Measurements from ENCODE around the gene ANKIB1. TPM values are rescaled to one million over a fixed set of nuclear protein-coding genes. Genes with fewer than 3 reads are reported as not detected.
"Not testable (repeated sequence)": the region's sequence is repeated elsewhere in the genome, so short reads cannot be mapped to it uniquely, and the experiment has no call there.

The ANKIB1 gene, protein sequence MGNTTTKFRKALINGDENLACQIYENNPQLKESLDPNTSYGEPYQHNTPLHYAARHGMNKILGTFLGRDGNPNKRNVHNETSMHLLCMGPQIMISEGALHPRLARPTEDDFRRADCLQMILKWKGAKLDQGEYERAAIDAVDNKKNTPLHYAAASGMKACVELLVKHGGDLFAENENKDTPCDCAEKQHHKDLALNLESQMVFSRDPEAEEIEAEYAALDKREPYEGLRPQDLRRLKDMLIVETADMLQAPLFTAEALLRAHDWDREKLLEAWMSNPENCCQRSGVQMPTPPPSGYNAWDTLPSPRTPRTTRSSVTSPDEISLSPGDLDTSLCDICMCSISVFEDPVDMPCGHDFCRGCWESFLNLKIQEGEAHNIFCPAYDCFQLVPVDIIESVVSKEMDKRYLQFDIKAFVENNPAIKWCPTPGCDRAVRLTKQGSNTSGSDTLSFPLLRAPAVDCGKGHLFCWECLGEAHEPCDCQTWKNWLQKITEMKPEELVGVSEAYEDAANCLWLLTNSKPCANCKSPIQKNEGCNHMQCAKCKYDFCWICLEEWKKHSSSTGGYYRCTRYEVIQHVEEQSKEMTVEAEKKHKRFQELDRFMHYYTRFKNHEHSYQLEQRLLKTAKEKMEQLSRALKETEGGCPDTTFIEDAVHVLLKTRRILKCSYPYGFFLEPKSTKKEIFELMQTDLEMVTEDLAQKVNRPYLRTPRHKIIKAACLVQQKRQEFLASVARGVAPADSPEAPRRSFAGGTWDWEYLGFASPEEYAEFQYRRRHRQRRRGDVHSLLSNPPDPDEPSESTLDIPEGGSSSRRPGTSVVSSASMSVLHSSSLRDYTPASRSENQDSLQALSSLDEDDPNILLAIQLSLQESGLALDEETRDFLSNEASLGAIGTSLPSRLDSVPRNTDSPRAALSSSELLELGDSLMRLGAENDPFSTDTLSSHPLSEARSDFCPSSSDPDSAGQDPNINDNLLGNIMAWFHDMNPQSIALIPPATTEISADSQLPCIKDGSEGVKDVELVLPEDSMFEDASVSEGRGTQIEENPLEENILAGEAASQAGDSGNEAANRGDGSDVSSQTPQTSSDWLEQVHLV
- 41.3 and 43.7 TPM in 2 replicates for total RNA-seq

DNA sequence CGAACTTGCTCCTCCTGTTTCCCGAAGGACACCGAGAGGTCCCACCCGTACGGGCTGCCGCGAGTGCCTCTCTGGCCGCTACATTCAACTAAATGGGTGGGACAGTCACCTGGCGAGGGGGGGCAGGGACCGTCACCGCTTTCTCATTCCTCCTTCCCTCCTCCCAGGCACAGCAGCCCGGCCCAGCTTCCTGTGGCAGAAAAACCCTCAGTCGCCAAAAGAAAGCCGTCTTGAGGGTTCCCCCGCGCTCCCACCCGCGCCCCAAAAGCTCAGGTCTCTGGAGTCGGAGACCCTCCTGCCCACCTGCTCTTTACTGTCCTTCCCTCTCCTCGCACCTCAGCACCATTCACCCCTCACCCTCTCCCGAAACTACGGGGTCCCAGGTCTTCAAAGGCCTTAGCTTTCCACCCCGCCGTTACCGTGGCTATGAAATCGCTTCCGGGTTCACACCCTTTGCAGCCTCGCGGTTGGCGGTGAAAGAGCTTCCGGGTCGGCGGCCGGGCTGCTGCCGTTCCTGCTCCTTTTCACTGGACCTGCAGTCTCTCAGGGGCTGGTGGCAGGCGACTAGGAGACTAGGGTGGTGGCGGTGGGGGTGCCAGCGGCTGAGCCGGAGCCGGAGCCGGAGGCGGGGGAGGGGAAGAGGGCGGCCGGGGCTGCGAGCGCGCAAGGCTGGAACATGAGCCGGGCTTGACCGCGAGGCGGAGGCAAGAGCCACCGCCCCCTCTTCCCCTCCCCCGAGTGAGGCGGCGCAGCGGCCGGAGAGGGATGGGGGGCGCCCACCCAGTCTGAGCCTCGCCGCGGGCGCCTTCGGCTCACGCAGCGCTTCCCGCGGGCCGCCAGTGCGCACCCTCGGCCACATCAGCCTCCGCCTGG, at the start of gene ANKIB1, which contains the start of gene KRIT1:
Gene ANKIB1 (plus strand): TSS at position 488 of the 873 bp plus-strand sequence. CDS start 49,005 bp downstream, outside the sequence.
Gene KRIT1 (minus strand): TSS at position 428 of the 873 bp plus-strand sequence. CDS start 3,779 bp downstream, outside the sequence.
- DNase-seq: peak; percentile 89

DNA sequence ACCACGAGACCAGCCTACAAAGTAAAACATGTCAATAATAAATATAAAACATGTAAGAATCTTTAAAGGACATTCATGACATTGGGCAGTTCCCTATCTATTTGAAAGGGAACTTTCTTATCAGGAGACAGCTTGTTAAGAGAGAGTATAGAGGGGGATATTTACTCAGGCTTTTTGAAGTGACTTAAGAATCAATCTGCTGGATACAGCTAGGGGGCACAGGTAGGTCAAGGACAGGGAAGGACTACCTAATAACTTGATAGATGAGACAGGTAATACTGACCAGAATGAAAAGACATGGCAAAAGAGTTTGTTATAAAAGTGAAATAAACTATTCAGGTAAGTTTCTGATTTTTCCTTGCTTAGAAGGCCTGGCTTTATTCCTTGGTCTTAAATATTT, 45.0 kb upstream of the ANKIB1 start:
- no peak for DNase-seq

DNA sequence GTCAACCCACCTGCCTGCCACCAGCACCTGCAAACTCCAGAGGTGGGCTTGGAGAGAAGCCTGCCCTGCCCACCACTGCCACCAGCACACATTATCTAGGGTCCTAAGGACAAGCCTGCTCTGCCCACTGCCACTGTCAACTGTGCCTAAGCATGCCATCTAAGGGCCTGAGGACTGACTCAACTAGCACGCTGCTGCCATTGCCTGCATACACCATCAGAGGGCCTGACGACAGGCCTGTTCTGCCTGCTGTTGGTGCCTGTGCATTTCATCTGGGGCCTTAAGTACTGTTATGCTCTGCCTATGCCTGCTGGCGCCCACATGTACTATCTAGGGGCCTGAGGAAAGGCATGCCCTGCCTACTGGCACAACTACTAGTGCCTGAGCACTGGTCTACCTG, 39.8 kb upstream of the ANKIB1 start:
- no peak for DNase-seq

DNA sequence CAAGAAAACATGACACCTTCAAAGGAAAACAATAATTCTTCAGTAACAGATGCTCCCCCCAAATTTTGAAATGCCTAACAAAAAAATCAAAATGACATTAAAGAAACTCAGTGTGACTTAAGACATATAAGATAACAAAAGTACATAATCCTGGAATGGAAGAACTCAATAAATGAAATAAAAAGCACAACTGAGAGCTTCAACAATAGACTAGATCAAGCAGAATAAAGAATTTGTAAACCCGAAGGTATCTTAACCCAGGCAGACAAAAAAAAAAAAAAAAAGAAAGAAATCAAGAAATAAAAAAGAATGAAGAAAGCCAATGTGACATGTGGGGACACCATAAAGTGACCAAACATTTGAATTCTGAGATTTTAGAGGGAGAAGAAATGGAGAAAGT, 39.1 kb upstream of the ANKIB1 start:
- no peak for DNase-seq

DNA sequence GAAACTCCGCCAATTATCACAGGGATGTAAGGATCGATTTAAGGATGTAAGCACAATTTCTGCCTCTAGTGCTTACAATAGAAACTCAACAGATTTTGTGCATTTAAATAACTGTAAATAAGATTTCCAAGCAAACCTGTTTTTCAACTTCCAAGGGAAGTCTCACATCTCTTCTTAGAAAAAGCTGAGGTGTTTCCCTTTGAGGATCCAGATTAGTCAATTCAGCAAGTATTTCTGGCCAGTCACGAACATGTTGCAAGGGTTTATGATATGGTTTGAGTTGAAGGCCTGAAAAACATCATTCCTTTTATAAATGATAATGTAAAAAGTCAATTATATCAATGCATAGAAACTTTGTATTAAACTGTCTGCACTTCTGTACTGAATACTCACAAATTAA, 24.0 kb upstream of the ANKIB1 start:
- DNase-seq: no peak

DNA sequence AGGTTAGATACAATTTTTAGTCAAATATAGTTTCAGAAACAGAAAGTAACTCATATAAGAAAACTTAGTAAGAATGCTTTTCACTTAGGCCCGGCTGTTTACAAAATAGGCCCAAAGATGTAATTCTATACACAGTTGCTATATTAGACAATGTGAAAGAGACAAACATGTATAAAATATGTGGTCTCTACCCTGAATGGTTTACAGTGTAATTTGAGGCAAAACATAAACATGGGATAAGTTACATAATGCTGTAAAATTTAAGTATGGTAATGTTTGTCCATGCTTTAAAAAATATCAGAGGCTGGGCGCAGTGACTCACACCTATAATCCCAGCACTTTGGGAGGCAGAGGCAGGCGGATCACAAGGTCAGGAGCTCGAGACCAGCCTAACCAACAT, 18.8 kb upstream of the ANKIB1 start:
- DNase-seq: no peak

DNA sequence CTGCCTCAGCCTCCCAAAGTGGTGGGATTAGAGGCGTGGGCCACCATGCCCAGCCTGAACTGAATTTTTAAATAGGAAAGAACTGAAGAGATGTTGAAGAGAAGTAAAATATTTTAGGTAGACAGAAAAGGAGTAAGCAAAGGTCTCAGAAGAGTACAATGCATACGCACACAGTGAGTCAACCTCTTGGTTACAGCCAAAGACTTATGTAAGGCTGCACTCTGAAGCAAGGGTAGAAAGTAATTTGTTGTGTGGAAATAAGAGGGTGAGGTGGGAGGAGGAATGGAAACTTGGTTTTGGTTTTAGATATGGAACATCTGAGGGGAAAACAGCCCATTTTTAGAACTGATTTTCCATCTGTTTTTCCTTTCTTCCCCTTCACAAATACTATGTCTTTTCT, 17.7 kb upstream of the ANKIB1 start:
- DNase-seq: no peak

DNA sequence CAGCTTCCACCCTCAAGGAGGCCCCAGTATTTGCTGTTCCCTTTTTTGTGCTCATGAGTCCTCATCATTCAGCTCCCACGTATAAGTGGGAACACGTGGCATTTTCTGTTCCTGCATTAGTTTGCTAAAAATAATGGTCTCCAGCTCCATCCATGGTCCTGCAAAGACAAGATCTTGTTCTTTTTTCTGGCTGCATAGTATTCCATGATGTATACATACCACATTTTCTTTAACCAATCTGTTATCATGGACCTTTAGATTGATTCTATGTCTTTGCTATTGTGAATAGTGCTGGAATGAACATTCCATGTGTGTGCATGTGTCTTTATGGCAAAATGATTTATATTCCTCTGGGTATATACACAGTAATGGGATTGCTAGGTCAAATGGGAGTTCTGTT, 17.0 kb upstream of the ANKIB1 start:
- no peak for DNase-seq

DNA sequence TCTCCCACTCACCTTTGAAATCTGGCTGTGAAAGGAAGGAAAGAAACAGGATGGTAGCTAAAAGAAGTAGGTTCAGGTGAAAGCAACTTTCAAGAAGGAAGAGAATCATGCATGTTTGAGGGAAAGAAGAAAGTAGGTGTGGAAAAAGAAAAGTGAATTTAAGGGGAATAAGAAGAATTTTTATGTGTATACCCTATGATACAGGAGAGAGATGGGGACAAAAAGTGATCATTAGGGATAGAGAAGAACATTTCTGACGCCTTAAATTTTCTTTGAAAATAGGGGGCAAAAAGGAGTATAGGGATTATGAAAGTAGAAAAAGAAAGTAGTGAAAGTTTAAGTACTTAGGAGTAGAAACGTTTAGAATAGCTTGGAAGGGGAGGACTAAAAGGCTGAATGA, 15.2 kb upstream of the ANKIB1 start:
- no peak for DNase-seq

DNA sequence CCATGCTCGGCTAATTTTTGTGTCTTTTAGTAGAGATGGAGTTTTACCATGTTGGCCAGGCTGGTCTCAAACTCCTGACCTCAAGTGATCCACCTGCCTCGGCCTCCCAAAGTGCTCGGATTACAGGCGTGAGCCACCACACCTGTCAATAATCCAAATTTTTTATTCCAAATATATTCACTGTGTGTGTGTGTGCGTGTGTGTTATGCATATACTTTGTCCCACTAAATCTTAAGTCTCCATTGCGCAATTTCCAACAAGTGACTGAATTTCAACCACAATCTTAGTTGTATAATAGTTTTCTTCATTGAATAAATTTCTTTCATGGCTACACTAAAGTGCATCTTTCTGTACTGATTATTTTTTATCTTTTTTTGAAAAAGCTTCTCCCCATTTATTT, 2.8 kb upstream of the ANKIB1 start:
- DNase-seq: no peak

DNA sequence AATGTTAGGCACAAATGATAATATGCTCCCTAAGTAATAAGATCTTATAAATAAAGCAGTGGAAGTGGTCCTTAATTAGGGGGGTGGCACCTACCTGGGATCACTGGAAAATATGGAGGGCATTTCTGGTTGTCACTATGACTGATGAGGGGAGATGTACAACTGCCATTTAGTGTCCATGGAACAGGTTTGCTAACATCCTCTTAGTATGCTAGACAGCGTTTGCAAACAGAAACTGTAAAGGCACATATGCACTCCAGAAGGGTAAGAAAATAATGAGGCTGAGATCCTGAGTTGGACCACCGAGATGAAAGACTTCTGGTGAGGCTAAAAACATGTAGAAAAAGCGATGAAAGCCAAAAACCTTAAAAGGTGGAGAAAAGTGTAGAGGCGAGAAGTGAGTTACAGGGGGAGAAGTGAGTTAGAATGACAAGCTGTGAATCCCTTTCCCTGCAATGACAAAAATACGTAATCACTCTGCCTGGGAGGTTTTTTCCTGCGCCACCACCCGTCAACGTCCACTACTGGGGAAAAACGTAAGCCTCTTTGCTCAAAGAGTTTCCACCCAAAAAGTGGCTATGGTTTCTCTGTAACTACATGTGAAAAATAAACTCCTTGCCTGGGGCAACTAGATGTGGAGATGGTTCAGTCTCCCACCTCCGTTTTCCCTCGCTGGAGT, 827 bp upstream of the ANKIB1 start:
- DNase-seq: peak; percentile 2

DNA sequence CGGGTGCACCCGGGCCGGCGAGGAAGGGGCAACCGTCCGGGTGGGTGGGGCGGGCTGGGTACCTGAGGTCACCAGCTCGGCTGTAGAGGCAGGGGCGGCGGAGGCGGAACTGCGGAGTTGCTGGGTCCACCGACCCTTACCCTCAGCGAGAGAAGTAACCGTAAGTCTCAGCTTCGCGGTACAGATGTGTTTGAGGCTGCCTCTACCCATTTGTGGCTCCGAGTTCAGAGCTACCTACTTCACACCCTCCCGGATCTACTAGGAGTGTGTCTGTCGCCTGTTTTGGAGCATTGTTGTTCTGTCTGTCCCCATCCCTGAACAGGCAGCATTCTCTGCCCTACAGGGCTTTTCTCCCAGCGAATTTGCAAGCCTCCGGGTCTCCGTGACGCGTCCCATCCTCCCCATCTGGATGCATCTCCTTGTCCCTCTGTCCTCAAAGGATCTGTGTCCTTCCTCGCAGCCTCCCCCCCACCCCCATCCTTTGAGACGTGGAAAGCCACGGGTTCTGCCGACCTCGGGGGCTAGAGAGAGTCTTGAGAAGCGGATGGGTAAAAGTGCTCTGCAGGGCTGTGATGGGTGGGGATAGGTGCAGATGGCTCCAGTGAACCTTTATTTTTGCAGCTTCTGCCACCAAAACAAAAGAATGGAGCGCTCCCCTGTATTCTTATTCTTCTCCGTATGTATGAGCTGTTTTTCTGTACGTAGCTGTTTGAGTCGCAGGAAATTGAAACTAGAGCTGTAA, 757 bp downstream of the ANKIB1 start:
- peak; percentile 31 for DNase-seq

DNA sequence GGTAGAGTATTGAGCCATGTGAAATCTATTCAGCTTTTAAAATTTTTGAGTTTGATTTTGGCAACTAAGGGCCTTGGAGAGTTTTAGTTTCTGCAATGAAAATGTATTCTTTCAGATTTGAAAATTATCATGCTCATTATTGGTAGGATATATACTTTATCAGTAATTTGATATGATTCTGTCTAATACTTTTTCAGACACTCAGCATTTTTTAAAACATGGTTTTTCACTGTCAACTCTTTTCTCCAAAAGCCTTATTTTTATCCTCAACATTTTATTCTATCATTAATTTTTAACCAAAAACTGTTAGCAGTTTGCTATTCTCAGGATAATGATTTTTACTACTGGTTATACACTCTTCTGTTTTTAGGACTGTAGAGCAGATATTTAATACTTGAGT, 4.8 kb downstream of the ANKIB1 start:
- DNase-seq: no peak

DNA sequence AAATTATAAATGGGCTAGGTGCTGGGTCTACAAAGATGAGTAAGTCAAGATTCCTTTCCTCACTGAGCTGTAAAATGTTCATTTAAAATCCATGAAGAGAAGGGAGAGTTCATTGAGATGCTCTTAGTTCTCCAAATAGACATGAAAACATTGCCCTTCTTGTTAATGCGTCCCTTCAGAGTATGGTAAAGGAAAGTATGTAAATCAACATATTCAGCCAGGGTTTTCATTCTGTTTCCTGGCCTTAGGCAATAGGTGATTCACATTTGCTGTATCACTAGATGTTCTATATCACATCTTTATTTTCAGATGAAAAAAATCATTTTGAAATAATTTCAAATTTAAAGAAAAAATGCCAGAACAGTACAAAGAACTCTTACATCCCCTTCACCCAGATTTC, 5.4 kb downstream of the ANKIB1 start:
- no peak for DNase-seq

DNA sequence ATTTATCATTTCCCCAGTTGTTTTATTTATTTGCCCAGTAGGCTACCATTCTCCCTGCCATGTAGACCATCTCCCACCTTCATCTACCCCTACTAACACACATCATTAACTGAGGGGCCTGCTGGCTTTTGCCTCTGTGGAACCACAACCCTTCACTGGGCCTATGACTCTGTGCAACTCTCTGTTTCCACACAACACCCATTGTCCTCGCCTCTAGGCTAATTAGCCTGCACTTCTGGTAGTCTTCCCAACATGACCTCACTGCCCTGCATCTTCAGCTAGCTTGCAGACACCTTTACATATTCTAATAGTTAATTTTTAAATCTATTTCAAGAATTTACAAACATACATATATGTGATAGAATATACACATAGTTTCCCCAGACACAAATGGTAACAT, 7.5 kb downstream of the ANKIB1 start:
- DNase-seq: no peak

DNA sequence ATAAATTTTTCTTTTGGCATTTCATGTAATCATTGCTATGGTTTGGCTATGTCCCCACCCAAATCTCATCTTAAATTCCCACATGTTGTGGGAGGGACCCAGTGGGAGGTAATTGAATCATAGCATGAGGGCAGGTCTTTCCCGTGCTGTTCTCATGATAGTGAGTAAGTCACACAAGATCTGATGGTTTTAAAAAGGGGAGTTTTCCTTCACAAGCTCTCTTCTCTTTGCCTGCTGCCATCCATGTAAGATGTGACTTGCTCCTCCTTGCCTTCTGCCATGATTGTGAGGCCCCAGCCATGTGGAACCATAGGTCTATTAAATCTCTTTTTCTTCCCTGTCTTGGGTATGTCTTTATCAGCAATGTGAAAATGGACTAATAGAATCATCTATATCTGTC, 9.0 kb downstream of the ANKIB1 start:
- DNase-seq: not testable (repeated sequence)

DNA sequence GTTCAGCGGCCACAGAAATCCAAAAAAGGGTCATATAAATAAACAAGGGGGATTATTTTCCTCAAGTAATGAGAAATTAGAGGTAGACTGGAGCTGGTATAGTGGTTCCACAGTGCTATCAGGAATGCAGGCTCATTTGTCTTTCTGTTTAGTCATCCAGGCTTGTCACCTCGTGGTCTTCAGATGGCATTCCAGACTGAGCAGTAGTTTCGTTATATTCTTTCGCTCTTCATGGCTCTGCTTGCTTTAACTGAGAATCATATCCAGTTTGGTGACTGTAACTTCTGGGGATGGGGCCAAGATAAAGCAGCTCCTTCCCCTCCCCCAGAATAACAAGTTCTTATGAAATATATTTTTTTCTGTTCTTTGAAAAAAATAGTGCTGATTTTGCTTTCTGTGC, 9.5 kb downstream of the ANKIB1 start:
- DNase-seq: no peak

DNA sequence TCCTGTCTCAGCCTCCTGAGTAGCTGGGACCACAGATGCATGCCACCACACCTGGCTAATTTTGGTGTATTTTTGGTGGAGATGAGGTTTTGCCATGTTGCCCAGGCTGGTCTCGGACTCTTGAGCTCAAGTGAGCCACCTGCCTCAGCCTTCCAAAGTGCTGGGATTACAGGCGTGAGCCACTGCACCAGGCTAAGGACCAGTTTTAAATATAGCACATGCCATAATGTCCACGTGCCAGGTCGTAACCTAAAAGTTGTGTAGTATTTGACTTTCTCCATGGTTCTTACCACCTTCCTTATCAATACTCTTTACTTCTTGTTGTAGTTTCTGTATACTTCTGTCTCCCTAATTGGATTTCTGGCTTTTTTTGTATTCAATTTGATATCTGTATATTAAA, 13.3 kb downstream of the ANKIB1 start:
- no peak for DNase-seq

DNA sequence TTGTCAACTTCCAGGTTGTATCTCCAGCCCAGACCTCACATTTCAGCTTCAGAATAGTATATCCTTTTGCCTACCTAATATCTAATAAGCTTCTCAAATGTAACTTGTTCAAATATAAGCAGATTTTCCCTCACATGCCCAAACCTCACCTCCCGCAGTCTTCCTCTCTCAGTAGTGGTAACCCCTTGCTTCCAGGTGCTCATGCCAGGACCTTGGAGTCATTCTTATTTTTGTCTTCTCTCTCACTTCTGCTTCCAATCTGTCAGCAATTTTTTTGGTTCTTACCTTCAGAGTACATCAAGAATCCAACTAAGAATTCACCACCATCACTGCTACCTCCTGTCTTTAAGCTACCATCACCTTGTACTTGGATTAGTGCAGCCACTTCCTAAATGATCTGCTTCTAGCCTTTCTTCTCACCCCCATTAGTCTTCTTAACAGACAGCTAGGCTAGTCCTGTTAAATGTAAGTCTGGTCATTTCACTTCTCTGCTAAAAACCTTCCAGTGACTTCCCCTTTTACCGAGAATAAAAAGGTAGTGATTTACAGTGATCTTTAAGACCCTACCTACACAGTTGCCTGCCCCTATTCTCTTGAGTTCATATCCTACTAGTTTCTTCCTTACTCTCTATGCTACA, 14.0 kb downstream of the ANKIB1 start:
- no peak for DNase-seq

DNA sequence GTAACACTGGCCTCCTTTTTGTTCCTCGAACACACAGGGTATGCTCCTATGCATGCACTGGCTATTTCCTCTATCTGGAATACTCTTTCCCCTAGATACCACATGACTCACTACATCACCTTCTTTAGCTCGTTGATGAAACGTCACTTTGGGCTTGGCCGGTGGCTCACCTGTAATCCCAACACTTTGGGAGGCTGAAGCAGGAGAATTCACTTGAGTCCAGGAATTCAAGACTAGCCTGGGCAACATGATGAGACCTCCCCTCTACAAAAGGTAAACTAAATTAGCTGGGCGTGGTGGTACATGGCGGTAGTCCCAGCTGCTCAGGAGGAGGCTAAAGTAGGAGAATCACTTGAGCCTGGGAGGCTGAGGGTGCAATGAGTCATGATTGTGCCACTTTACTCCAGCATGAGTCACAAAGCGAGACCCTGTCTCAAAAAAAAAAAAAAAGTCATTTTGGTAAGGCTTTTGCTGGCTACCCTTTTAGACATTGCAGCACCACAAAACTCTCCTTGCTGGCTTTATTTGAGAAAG, 14.5 kb downstream of the ANKIB1 start:
- no peak for DNase-seq
